ENCODE data around the gene ITIH1.

The ITIH1 gene

DNA sequence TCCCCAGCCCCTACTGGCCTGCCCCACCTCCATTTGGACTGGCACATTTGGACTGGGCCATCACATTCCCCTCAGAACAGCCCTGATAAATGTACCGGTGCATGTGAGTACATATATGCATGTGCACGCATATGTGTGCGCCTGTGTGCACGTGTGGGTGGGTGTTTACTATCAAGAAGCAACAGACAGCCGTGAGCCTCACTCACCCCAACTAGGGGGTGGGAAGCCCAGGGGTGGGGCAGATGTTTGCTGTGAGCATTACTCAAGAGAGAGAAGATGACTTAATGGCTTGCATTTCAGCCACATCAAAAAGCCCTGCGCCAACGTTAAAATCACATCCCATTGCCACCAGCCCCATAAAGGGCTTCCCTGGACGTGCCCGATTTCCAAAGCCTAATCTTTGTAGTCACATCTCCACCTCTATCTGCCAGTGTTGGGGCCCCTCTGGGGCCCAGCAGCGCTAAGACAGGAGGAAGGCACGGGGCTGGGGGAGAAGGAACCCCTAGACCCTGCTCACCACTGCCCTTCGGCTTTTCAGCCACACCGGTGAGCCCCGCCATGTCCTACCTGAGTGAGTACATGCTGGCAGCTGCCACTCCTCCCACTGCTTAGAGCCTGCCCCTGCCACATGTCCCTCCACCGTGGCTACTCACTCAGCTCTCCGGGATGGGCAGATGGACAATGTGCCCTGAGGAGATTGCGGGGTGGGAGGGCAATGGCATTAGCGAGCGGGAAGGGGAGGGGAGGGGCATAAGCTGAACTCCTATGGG lies 28.1 kb downstream of the ITIH1 start:
- TF ChIP-seq, protein P1, sequence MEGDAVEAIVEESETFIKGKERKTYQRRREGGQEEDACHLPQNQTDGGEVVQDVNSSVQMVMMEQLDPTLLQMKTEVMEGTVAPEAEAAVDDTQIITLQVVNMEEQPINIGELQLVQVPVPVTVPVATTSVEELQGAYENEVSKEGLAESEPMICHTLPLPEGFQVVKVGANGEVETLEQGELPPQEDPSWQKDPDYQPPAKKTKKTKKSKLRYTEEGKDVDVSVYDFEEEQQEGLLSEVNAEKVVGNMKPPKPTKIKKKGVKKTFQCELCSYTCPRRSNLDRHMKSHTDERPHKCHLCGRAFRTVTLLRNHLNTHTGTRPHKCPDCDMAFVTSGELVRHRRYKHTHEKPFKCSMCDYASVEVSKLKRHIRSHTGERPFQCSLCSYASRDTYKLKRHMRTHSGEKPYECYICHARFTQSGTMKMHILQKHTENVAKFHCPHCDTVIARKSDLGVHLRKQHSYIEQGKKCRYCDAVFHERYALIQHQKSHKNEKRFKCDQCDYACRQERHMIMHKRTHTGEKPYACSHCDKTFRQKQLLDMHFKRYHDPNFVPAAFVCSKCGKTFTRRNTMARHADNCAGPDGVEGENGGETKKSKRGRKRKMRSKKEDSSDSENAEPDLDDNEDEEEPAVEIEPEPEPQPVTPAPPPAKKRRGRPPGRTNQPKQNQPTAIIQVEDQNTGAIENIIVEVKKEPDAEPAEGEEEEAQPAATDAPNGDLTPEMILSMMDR (IDR thresholded peaks at IDR 0.05) = no peak
- no peak for DNase-seq (ENCODE audit: low spot score)
- Histone ChIP-seq H3K4me3 (no peak overlapping the region), H3K27ac (no peak overlapping the region)

GRCh38 chr3:52809149-52809548 lies 31.8 kb downstream of the ITIH1 start:
- Histone ChIP-seq H3K4me3 (no peak overlapping the region), H3K27ac (no peak overlapping the region)
- TF ChIP-seq, protein P1 (IDR thresholded peaks at IDR 0.05) = no peak
- DNase-seq (ENCODE audit: low spot score) = no peak

DNA sequence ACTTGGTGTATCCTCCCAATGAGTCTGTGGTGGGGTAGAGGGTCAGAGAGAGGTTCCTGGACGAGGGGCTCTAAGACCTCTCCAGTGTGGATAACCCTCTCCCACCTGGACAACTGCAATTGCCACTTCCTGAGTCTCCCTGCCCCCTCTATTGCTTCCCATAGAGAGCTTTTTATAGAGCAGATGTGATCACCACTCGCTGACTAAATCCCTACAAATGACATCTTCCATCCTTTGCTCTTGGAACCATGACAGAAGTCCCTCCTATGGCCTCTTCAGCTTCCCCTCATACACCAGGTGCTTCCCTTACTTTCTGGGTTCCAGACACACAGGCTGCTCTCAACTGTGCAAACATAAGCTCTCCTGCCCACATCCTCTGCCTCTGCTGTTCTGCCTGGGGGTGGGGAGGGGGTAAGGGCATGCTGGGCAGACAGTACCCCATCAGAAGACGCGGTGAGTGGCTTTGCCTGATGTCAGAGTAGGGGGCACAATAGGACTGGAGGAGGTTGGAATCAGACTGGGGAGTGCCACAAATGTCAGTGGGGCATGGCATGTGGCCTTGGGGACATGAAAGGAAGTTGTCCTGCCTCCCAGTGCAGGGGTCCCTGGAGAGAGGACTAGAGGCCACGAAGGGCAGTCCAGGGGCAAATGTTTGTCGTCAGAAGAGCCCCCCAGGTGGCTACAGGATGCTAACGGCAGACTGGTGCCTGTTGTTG lies 32.4 kb downstream of the ITIH1 start:
- no peak overlapping the region for H3K4me3 ChIP-seq
- TF ChIP-seq, protein P1 (IDR thresholded peaks at IDR 0.05) = no peak
- H3K27ac ChIP-seq = no peak overlapping the region
- no peak for DNase-seq (ENCODE audit: low spot score)

DNA sequence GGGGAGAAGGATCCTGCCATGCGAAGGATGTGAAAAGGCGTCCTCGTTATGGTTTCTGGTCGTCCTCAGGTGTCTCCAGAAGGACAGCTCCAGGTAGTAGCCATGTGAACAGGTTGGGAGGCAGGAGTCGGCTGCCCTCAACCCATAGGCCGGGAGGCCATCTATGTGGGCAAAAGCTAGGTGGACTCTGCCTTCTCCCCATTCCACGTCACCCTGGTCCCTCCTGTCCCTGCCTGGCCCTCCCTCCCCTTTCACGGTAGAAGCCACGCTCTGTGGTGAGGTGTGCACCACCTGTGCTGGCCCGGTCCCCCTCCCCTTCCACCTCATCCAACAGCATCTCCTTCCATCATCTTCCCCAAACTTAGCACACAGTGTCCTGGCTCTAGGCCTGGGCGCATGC lies 33.5 kb downstream of the ITIH1 start:
- Histone ChIP-seq H3K4me3 (no peak overlapping the region), H3K27ac (no peak overlapping the region)
- TF ChIP-seq, protein P1 (IDR thresholded peaks at IDR 0.05) = no peak
- no peak for DNase-seq (ENCODE audit: low spot score)

- TF ChIP-seq, protein P1 (IDR thresholded peaks at IDR 0.05) = no peak
- H3K4me3 ChIP-seq = no peak overlapping the region
- no peak for DNase-seq (ENCODE audit: low spot score)
- H3K27ac ChIP-seq = no peak overlapping the region
Observed at GRCh38 chr3:52811452-52812011, 34.1 kb downstream of the ITIH1 start.

GRCh38 chr3:52813810-52814209 lies 36.4 kb downstream of the ITIH1 start:
- H3K4me3 ChIP-seq = no peak overlapping the region
- no peak overlapping the region for H3K27ac ChIP-seq
- TF ChIP-seq, protein P1 (IDR thresholded peaks at IDR 0.05) = no peak
- no peak for DNase-seq (ENCODE audit: low spot score)
